ENCODE data around the gene KCNQ5.

KCNQ5 gene

DNA sequence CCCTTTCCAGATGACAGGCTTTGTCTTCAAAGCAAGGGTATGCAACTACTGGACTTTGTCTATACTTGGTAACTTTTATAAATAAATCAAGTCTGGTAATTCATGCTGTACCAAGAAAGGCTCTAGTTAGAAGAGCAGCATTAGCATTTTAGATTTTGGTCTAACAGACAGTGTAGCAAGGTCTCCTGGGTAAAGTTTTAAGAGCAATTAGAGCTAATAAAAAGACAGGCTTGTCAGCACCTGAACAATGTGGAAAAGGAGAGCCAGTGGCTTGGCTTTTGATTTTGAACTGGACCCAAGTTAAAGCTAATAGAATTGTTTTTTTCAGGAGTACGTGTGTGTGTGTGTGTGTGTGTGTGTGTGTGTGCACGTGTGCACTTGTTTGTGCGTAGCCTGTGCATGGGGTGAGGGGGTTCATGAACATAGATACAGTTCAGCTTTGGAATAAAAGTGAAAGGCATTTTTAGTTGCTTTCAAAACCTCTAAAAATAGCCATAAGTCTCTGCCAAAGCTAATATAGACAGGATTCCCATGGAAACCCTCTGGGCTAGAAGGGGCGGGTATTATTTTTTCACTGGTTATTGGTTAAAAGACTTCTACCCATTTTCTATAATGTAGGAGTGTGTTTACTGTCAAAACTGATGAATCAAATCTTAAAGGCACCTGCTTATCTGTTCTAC is 138.4 kb downstream of the KCNQ5 start:
- Histone ChIP-seq H3K27me3 (ENCODE audit: control insufficient read depth, insufficient read depth, low read length) (no peaks in the 10 kb centered on the region), H3K36me3 (ENCODE audit: control insufficient read depth, insufficient read depth, low read length) (no peaks in the 10 kb centered on the region), H3K4me1 (ENCODE audit: control insufficient read depth, insufficient read depth, low read length) (no peaks in the 10 kb centered on the region), H3K9me3 (ENCODE audit: control insufficient read depth, low read length) (no peaks in the 10 kb centered on the region), H3K4me3 (ENCODE audit: low read length) (no peak overlapping the region), H3K9ac (ENCODE audit: low read length) (no peak overlapping the region)

DNA sequence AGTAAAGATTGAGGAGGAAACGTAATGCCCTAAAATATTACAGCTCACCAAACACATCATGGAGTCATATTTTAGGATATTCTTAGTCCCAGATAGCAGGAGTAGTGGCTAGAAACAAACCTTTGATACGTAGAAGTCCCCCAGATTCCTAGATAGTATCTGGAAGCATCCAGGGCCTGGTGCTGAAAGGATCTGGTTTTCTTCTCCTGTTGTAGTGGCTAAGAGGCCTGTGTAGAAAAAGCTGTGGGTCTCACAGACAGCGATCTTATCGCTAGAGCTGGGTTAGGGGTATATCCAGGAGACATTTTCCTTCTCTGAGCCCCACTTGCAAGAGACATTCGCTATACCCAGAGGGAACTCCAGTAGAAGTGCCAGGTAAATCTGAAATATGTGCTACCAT is 139.9 kb downstream of the KCNQ5 start:
- Histone ChIP-seq H3K4me1 (ENCODE audit: control insufficient read depth, insufficient read depth, low read length) (no peaks in the 10 kb centered on the region), H3K9ac (ENCODE audit: low read length) (no peak overlapping the region), H3K9me3 (ENCODE audit: control insufficient read depth, low read length) (no peaks in the 10 kb centered on the region), H3K27me3 (ENCODE audit: control insufficient read depth, insufficient read depth, low read length) (no peaks in the 10 kb centered on the region), H3K4me3 (ENCODE audit: low read length) (no peak overlapping the region), H3K36me3 (ENCODE audit: control insufficient read depth, insufficient read depth, low read length) (no peaks in the 10 kb centered on the region)

DNA sequence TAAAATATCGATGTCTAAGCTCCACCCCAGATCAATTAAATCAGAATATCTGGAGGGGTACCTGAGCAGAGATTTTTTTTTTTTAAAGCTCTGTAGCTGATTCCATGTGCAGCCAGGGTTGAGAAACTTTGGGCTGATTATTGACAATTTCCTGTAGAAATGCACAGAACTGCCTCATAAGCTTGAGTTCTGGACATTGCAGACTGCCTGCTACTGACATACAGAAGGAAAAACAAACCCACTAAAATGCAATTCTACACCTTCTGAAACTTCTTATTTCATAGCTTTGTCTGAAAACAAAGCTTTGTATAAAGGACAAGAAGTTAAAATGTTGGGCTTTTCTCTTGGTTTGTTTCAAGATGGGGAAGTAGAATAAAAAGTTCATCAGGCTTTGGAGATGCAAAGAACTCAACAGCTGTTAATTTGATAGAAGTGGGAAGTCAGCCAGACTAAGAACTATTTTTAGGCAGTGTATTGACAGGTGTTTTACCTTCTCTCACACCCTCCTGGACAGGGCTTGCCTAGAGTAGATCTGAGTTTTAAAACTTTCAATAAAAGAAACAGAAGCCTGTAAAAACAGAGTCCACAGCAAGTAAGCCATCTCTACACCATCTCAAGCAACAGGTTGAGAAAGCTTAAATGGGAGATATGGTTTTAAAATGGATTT is 147.7 kb downstream of the KCNQ5 start:
- Histone ChIP-seq H3K27me3 (ENCODE audit: control insufficient read depth, insufficient read depth, low read length) (no peaks in the 10 kb centered on the region), H3K9ac (ENCODE audit: low read length) (no peak overlapping the region), H3K4me3 (ENCODE audit: low read length) (no peak overlapping the region), H3K4me1 (ENCODE audit: control insufficient read depth, insufficient read depth, low read length) (no peaks in the 10 kb centered on the region), H3K36me3 (ENCODE audit: control insufficient read depth, insufficient read depth, low read length) (no peaks in the 10 kb centered on the region), H3K9me3 (ENCODE audit: control insufficient read depth, low read length) (no peaks in the 10 kb centered on the region)

DNA sequence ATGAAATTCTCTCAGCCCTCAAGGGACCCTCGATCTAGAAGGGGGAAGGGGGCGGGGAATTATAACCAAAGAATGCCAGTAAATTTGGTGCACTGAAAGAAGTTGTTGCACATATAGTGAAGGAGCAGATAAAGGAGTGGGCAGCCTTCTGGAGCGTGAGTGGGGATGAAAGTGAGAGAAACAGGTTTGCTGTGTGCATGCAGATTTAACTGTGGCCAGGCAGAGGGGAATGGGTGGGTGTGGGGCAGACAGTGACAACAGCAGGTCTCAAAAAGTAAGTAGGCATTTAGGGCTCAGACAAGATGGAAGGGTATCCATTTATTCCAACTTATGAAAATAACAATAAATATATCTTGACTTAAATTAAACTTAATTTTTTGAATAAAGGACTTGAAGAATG is 149.1 kb downstream of the KCNQ5 start:
- H3K9ac ChIP-seq (ENCODE audit: low read length) = no peak overlapping the region
- no peak overlapping the region for H3K4me3 ChIP-seq (ENCODE audit: low read length)
- no peaks in the 10 kb centered on the region for H3K36me3 ChIP-seq (ENCODE audit: control insufficient read depth, insufficient read depth, low read length)
- no peaks in the 10 kb centered on the region for H3K27me3 ChIP-seq (ENCODE audit: control insufficient read depth, insufficient read depth, low read length)
- H3K4me1 ChIP-seq (ENCODE audit: control insufficient read depth, insufficient read depth, low read length) = no peaks in the 10 kb centered on the region
- no peaks in the 10 kb centered on the region for H3K9me3 ChIP-seq (ENCODE audit: control insufficient read depth, low read length)

DNA sequence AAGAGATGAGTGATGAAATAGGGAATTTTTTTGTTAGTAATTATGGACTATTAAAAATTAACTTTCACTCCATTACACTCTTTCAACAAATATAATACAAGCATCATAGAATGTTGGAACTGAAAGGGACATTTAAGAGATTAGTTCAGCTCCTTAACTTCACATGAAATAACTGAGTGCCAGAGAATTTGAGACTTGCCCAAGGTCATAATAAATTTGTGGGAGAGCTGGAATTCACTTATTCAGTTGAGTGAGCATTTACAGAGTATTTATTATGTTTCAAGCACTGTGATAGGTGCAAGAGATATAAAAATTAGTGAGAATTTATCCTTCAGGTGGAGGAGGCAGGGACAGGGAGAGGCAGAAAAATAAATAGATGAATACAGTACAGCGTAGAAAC is 154.6 kb downstream of the KCNQ5 start:
- Histone ChIP-seq H3K4me3 (ENCODE audit: low read length) (no peak overlapping the region), H3K9ac (ENCODE audit: low read length) (no peak overlapping the region), H3K27me3 (ENCODE audit: control insufficient read depth, insufficient read depth, low read length) (no peaks in the 10 kb centered on the region)

DNA sequence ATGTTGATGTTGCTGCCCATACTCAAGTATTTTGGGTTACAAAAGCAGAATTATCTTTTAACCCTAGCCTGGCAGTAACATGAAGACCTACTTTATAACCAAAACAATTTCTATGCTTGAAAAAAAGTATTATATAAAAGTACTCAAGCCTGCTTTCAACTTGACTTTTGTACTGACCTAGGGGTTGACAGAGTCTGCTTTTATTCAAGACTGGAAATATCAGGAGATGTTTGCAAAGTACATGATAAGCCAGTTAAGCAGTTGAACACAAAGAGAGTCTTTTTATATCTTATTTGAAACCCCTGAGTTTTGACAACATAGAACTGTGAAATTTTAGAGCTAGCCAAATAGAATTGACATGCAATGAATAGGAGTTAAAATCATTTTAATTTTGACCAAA is 159.8 kb downstream of the KCNQ5 start:
- no peak overlapping the region for H3K9ac ChIP-seq (ENCODE audit: low read length)
- H3K4me3 ChIP-seq (ENCODE audit: low read length) = no peak overlapping the region
- H3K27me3 ChIP-seq (ENCODE audit: control insufficient read depth, insufficient read depth, low read length) = no peaks in the 10 kb centered on the region
- H3K4me1 ChIP-seq (ENCODE audit: control insufficient read depth, insufficient read depth, low read length) = no peaks in the 10 kb centered on the region
- H3K9me3 ChIP-seq (ENCODE audit: control insufficient read depth, low read length) = no peaks in the 10 kb centered on the region
- H3K36me3 ChIP-seq (ENCODE audit: control insufficient read depth, insufficient read depth, low read length) = no peaks in the 10 kb centered on the region

More for the DNA sequence above, 154.6 kb downstream of the KCNQ5 start:
- Histone ChIP-seq H3K9me3 (ENCODE audit: control insufficient read depth, low read length) (no peaks in the 10 kb centered on the region), H3K4me1 (ENCODE audit: control insufficient read depth, insufficient read depth, low read length) (no peaks in the 10 kb centered on the region), H3K36me3 (ENCODE audit: control insufficient read depth, insufficient read depth, low read length) (no peaks in the 10 kb centered on the region)

DNA sequence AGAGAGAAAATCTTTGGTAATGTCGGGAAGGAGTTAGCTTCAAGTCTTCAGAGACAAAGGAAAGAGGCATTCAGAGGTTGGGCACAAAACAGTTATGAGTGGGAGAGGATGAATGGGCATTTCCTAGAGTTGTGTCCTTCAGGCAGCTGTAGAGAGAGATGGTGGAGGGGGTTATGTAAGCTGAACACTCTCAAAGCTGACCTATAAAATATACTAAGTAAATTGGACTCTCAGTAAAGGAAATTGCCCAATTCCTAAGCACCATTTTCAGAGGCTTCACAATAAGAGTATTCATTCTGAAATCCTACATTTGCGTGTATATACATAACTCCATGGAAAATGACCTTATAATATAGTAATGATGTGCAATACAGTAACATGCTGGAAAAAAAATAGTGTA is 161.2 kb downstream of the KCNQ5 start:
- H3K4me3 ChIP-seq (ENCODE audit: low read length) = no peak overlapping the region
- no peaks in the 10 kb centered on the region for H3K4me1 ChIP-seq (ENCODE audit: control insufficient read depth, insufficient read depth, low read length)
- H3K36me3 ChIP-seq (ENCODE audit: control insufficient read depth, insufficient read depth, low read length) = no peaks in the 10 kb centered on the region
- no peak overlapping the region for H3K9ac ChIP-seq (ENCODE audit: low read length)
- no peaks in the 10 kb centered on the region for H3K27me3 ChIP-seq (ENCODE audit: control insufficient read depth, insufficient read depth, low read length)
- H3K9me3 ChIP-seq (ENCODE audit: control insufficient read depth, low read length) = no peaks in the 10 kb centered on the region

DNA sequence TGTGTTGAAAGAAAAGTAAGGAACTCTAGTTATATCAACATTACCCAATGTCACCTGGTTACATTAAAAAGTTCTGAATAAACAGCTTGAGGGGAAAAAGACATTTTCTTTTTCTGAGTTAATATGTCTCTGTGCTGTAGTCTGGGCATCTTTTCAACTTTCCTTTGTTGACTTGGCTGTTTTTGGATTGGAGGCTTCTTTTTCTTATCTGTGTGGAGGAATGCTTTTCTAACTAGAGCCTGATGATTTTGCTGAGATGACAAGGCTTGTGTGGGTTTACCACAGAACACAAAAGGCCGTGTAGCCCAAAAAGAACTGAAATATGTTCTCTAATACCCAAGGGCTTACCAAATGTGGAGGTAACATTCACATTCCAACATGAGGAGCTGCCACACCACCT is 161.8 kb downstream of the KCNQ5 start:
- H3K27me3 ChIP-seq (ENCODE audit: control insufficient read depth, insufficient read depth, low read length) = no peaks in the 10 kb centered on the region
- no peaks in the 10 kb centered on the region for H3K4me1 ChIP-seq (ENCODE audit: control insufficient read depth, insufficient read depth, low read length)

DNA sequence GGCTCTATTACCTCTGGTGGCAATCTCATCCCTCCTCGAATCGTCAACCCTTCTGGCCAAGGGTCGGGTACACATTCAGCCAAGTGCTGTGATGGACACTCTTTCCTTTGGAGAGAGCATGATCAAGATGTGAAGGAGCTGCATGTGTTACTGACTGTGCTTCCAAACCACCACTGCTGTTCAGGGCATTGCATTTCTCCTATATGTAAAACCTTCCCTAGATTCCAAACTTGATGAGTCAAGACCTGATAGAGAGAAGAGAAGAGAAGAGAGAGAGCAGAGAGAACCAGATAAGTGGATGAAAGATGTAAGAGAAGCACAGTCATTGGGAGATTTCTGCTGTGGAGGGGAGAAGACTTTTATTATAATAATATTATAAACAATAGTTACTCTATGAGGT is 162.2 kb downstream of the KCNQ5 start:
- Histone ChIP-seq H3K27me3 (ENCODE audit: control insufficient read depth, insufficient read depth, low read length) (no peaks in the 10 kb centered on the region), H3K9ac (ENCODE audit: low read length) (no peak overlapping the region), H3K4me3 (ENCODE audit: low read length) (no peak overlapping the region), H3K4me1 (ENCODE audit: control insufficient read depth, insufficient read depth, low read length) (no peaks in the 10 kb centered on the region), H3K36me3 (ENCODE audit: control insufficient read depth, insufficient read depth, low read length) (no peaks in the 10 kb centered on the region), H3K9me3 (ENCODE audit: control insufficient read depth, low read length) (no peaks in the 10 kb centered on the region)

More for the DNA sequence above, 161.8 kb downstream of the KCNQ5 start:
- no peaks in the 10 kb centered on the region for H3K9me3 ChIP-seq (ENCODE audit: control insufficient read depth, low read length)
- no peak overlapping the region for H3K4me3 ChIP-seq (ENCODE audit: low read length)
- no peak overlapping the region for H3K9ac ChIP-seq (ENCODE audit: low read length)
- no peaks in the 10 kb centered on the region for H3K36me3 ChIP-seq (ENCODE audit: control insufficient read depth, insufficient read depth, low read length)

DNA sequence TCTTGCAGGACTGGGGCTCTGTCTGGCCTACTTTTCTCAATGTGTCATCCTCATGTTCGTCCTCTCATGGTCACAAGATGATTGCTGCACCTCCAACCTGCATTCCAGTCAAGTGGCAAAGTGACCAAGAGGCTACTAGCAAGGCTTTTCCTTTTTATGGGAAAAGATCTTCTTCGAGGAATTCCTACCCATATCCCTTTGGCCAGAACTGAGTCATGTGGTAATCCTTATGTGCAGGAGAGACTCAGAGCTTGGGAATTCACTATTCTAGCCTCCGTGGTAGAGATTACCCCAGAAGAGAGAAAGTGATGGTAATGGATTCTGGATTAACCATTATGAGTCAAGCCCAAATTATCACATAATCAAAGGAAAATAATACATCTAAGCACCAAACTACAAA is 162.7 kb downstream of the KCNQ5 start:
- no peak overlapping the region for H3K4me3 ChIP-seq (ENCODE audit: low read length)
- no peaks in the 10 kb centered on the region for H3K4me1 ChIP-seq (ENCODE audit: control insufficient read depth, insufficient read depth, low read length)
- H3K36me3 ChIP-seq (ENCODE audit: control insufficient read depth, insufficient read depth, low read length) = no peaks in the 10 kb centered on the region
- H3K27me3 ChIP-seq (ENCODE audit: control insufficient read depth, insufficient read depth, low read length) = no peaks in the 10 kb centered on the region
- H3K9me3 ChIP-seq (ENCODE audit: control insufficient read depth, low read length) = no peaks in the 10 kb centered on the region
- H3K9ac ChIP-seq (ENCODE audit: low read length) = no peak overlapping the region

DNA sequence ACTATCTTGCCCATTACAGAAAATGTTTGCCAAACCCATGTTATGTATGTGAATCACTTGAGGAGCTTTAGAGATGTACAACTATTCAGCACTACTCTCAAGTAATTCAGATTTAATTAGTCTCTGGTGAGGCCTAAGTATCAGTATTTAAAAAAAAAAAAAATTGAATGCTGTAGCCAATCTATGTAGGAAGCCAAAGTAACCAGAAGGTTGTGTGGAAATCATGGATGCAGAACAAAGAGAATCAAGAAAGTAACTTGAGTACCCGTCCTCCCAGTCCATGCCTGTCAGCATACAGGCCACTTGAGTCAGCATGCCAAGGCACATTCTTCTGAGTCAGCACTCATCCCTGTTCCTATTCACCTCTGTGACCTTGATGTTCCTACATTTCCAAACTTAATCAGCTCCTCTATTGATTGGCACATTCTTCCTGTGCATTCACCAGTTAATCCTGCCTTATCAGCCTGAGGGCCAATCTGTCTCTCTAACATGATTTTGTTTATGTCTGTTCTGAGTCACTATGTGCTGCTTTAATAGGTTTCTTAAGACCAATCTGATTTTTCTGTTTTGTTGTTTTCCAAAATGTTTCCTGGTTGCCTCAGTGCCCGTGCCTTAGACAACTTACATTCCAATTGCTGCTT is 165.6 kb downstream of the KCNQ5 start:
- H3K9ac ChIP-seq (ENCODE audit: low read length) = no peak overlapping the region
- H3K27me3 ChIP-seq (ENCODE audit: control insufficient read depth, insufficient read depth, low read length) = no peaks in the 10 kb centered on the region
- no peak overlapping the region for H3K4me3 ChIP-seq (ENCODE audit: low read length)
- no peaks in the 10 kb centered on the region for H3K9me3 ChIP-seq (ENCODE audit: control insufficient read depth, low read length)
- no peaks in the 10 kb centered on the region for H3K4me1 ChIP-seq (ENCODE audit: control insufficient read depth, insufficient read depth, low read length)
- no peaks in the 10 kb centered on the region for H3K36me3 ChIP-seq (ENCODE audit: control insufficient read depth, insufficient read depth, low read length)

DNA sequence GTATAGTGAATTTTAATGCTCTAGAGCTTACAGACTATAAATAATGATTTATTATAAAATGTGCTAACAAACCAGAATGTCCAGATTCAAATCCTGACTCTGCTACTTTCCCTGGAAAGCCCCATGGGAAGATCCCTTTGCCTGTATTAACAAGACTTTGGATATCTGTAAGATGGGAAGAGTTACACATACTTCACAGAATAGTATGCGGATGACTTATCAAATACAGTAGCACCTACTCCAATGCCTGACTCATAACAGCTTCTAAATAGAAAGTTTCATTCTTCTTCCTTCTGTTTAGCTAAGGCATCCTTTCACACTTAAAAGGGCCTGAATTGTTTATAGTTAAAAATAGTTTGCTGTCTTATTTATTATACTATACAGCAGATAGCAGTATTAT is 166.3 kb downstream of the KCNQ5 start:
- Histone ChIP-seq H3K27me3 (ENCODE audit: control insufficient read depth, insufficient read depth, low read length) (no peaks in the 10 kb centered on the region), H3K4me1 (ENCODE audit: control insufficient read depth, insufficient read depth, low read length) (no peaks in the 10 kb centered on the region), H3K36me3 (ENCODE audit: control insufficient read depth, insufficient read depth, low read length) (no peaks in the 10 kb centered on the region), H3K9me3 (ENCODE audit: control insufficient read depth, low read length) (no peaks in the 10 kb centered on the region), H3K9ac (ENCODE audit: low read length) (no peak overlapping the region), H3K4me3 (ENCODE audit: low read length) (no peak overlapping the region)
